ENCODE data around the gene CYP39A1. TPM values are rescaled to one million over a fixed set of nuclear protein-coding genes. Genes with fewer than 3 reads are reported as not detected.

CYP39A1 gene
- total and polyA plus RNA-seq, 2 donors (not counting 1 experiment from before 2014, with no cell fraction given) = 0.49 to 3.8 TPM

GRCh38 chr6:46687619-46688097 lies 35.0 kb upstream of the CYP39A1 start, which contains the start of gene TDRD6:
Gene TDRD6 (plus strand): TSS chr6:46687885. CDS start chr6:46688129, 244 bp downstream.
- Histone ChIP-seq H4K20me1 (ENCODE audit: control insufficient read depth, extremely low read depth, insufficient read depth, low read length) (no peaks in the 10 kb centered on the region), H3K36me3 (ENCODE audit: control insufficient read depth, insufficient read depth, low read length) (no peaks in the 10 kb centered on the region), H3K4me2 (ENCODE audit: extremely low read depth, insufficient read depth, low read length) (no peak within 1 kb of the TSS), H3K9ac (ENCODE audit: insufficient read depth, low read length) (no peak within 1 kb of the TSS), H3K79me2 (ENCODE audit: control insufficient read depth, insufficient read depth, low read length) (no peaks in the 10 kb centered on the region), H3K27ac (ENCODE audit: insufficient read depth, low read length) (no peak within 1 kb of the TSS), H3K4me3 (replicated peaks in 1 of 4; ENCODE audit: control extremely low read depth in 1 of 4, insufficient read depth in 1 of 4, low read depth in 3 of 4, low read length in 4 of 4) (no peak within 1 kb of the TSS), H3K27me3 (ENCODE audit: control insufficient read depth, insufficient read depth, low read length) (no peaks in the 10 kb centered on the region), H3K4me1 (ENCODE audit: control insufficient read depth, extremely low read depth, insufficient read depth, low read length) (no peaks in the 10 kb centered on the region), H2AFZ (ENCODE audit: low read length) (no peak within 1 kb of the TSS), H3K9me3 (ENCODE audit: control insufficient read depth, insufficient read depth, low read depth, low read length) (no peaks in the 10 kb centered on the region)
- TF ChIP-seq EZH2 (IDR thresholded peaks at IDR 0.05; ENCODE audit: low read length, missing control alignments) = no peak
- TF ChIP-seq CTCF (conservative IDR thresholded peaks at IDR 0.05 in 1 of 2, IDR thresholded peaks at IDR 0.05 in 1 of 2; ENCODE audit: low read depth in 1 of 2, low read length in 2 of 2) = no peak
- DNase-seq (ENCODE audit: low read depth in 2 of 2) = no peak

GRCh38 chr6:46684771-46685170 lies 32.2 kb upstream of the CYP39A1 start:
- H3K27ac ChIP-seq (ENCODE audit: insufficient read depth, low read length) = no peak overlapping the region
- H3K79me2 ChIP-seq (ENCODE audit: control insufficient read depth, insufficient read depth, low read length) = no peaks in the 10 kb centered on the region
- H3K36me3 ChIP-seq (ENCODE audit: control insufficient read depth, insufficient read depth, low read length) = no peaks in the 10 kb centered on the region
- TF ChIP-seq CTCF (conservative IDR thresholded peaks at IDR 0.05 in 1 of 2, IDR thresholded peaks at IDR 0.05 in 1 of 2; ENCODE audit: low read depth in 1 of 2, low read length in 2 of 2) (no peak), EZH2 (IDR thresholded peaks at IDR 0.05; ENCODE audit: low read length, missing control alignments) (no peak)
- H2AFZ ChIP-seq (ENCODE audit: low read length) = no peak overlapping the region
- no peak overlapping the region for H3K4me2 ChIP-seq (ENCODE audit: extremely low read depth, insufficient read depth, low read length)
- H3K9me3 ChIP-seq (ENCODE audit: control insufficient read depth, insufficient read depth, low read depth, low read length) = no peaks in the 10 kb centered on the region
- peak; percentile 65 to 87 for DNase-seq (ENCODE audit: low read depth in 2 of 2)
- no peaks in the 10 kb centered on the region for H3K4me1 ChIP-seq (ENCODE audit: control insufficient read depth, extremely low read depth, insufficient read depth, low read length)
- H3K9ac ChIP-seq (ENCODE audit: insufficient read depth, low read length) = no peak overlapping the region
- H4K20me1 ChIP-seq (ENCODE audit: control insufficient read depth, extremely low read depth, insufficient read depth, low read length) = no peaks in the 10 kb centered on the region
- H3K27me3 ChIP-seq (ENCODE audit: control insufficient read depth, insufficient read depth, low read length) = no peaks in the 10 kb centered on the region
- H3K4me3 ChIP-seq (replicated peaks in 1 of 4; ENCODE audit: control extremely low read depth in 1 of 4, insufficient read depth in 1 of 4, low read depth in 3 of 4, low read length in 4 of 4) = no peak overlapping the region

GRCh38 chr6:46677314-46677654 lies 24.7 kb upstream of the CYP39A1 start:
- no peak overlapping the region for H3K4me2 ChIP-seq (ENCODE audit: extremely low read depth, insufficient read depth, low read length)
- H2AFZ ChIP-seq (ENCODE audit: low read length) = no peak overlapping the region
- DNase-seq (ENCODE audit: low read depth in 2 of 2) = no peak
- H3K4me3 ChIP-seq (replicated peaks in 1 of 4; ENCODE audit: control extremely low read depth in 1 of 4, insufficient read depth in 1 of 4, low read depth in 3 of 4, low read length in 4 of 4) = no peak overlapping the region
- no peaks in the 10 kb centered on the region for H3K9me3 ChIP-seq (ENCODE audit: control insufficient read depth, insufficient read depth, low read depth, low read length)
- no peaks in the 10 kb centered on the region for H3K4me1 ChIP-seq (ENCODE audit: control insufficient read depth, extremely low read depth, insufficient read depth, low read length)
- TF ChIP-seq CTCF (conservative IDR thresholded peaks at IDR 0.05 in 1 of 2, IDR thresholded peaks at IDR 0.05 in 1 of 2; ENCODE audit: low read depth in 1 of 2, low read length in 2 of 2) (peak in 1 of 2 donors; percentile 18), EZH2 (IDR thresholded peaks at IDR 0.05; ENCODE audit: low read length, missing control alignments) (no peak)
- H3K27me3 ChIP-seq (ENCODE audit: control insufficient read depth, insufficient read depth, low read length) = no peaks in the 10 kb centered on the region
- no peaks in the 10 kb centered on the region for H3K79me2 ChIP-seq (ENCODE audit: control insufficient read depth, insufficient read depth, low read length)
- H3K9ac ChIP-seq (ENCODE audit: insufficient read depth, low read length) = no peak overlapping the region
- H4K20me1 ChIP-seq (ENCODE audit: control insufficient read depth, extremely low read depth, insufficient read depth, low read length) = no peaks in the 10 kb centered on the region
- H3K27ac ChIP-seq (ENCODE audit: insufficient read depth, low read length) = no peak overlapping the region
- H3K36me3 ChIP-seq (ENCODE audit: control insufficient read depth, insufficient read depth, low read length) = no peaks in the 10 kb centered on the region

Measured in fibroblast of lung (primary cell).